GM21526 (cell line): ENCODE data around the gene SLC25A26.

Experiments used
- ATAC-seq: cut with Tn5 transposase; IDR thresholded peaks from one replicate; pipeline ENCODE4 v1.9.1; 2021; ENCODE audit warnings: moderate library complexity; ENCODE audit not compliant: unreplicated experiment, low FRiP score

The SLC25A26 gene

DNA sequence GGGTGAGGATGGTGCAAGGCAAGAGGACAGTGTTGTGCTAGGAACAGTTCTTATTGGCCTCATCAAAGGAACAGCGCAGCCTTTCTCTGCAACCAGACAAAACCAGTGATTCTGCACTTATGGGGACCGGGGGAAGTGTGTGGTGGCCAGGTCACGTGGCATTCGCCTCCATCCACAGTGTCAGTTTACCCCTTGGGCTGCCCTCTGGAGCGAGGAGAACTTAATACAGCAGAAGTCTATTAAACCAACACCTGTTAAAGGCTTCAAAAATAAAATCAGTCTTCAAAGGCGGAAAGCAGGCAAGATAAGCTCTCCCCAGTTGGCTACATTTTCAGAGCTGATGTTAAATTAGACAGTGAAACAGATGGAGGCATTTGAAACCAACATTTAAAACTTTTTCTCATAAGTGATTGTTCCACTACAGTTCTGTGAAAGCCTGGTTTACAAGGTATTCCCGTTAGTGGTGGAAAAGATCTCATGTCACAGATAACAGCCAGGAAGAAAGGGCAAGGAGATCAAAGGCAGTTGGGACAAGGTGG, 204.8 kb downstream of the SLC25A26 start:
- ATAC-seq: no peak

GRCh38 chr3:66426135-66426534, 205.3 kb downstream of the SLC25A26 start:
- no peak for ATAC-seq

DNA sequence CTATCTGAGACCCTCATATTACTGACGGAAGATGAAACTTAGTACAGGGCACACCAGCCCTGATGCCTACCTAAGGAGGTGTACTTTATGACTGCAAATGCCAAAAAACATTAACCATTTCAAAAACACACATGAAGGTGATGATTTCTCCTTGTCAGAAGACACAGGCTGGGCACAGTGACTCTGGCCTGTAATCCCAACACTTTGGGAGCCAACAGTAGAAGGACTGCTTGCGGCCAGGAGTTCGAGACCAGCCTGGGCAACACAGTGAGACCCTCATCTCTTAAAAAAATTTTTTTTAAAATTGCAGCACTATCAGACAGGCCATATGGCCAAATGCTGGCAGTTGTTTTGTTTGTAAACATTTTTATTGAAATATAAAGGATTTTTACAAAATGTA, 206.6 kb downstream of the SLC25A26 start:
- no peak for ATAC-seq

GRCh38 chr3:66427951-66428474, 207.2 kb downstream of the SLC25A26 start:
- no peak for ATAC-seq
